Uterus (tissue), 4 donors: Measurements from ENCODE around the gene SLC35B3. TPM values are rescaled to one million over a fixed set of nuclear protein-coding genes. Genes with fewer than 3 reads are reported as not detected.

Experiments
- DNase-seq, 2 donors: peaks; one replicate each; pipeline ENCODE4 v3.0.0-alpha.2; 2019 to 2020
- H3K27ac ChIP-seq, 2 donors: fragments of 200-600 bp; sonication (generic); 1 replicate in 1 of 2; 2 replicates in 1 of 2; pipeline ENCODE4 v1.5.1; 2016 to 2018
- H3K27me3 ChIP-seq, 2 donors: fragments of 200-600 bp; sonication (generic); one replicate each; pipeline ENCODE4 v1.5.1; 2018 to 2019; ENCODE audit warnings: control low read depth in 1 of 2
- H3K36me3 ChIP-seq, 2 donors: fragments of 200-600 bp; sonication (generic); one replicate each; pipeline ENCODE4 v1.5.1; 2019; ENCODE audit warnings: control low read depth in 1 of 2
- H3K4me1 ChIP-seq, 2 donors: fragments of 200-600 bp; sonication (generic); one replicate each; pipeline ENCODE4 v1.5.1; 2018 to 2019; ENCODE audit warnings: control low read depth in 1 of 2
- H3K4me3 ChIP-seq, 2 donors: fragments of 200-600 bp; sonication (generic); 1 replicate in 1 of 2; 2 replicates in 1 of 2; pipeline ENCODE4 v1.5.1; 2018 to 2019; ENCODE audit warnings: mild to moderate bottlenecking in 1 of 2
- H3K9me3 ChIP-seq, 2 donors: fragments of 200-600 bp; sonication (generic); one replicate each; pipeline ENCODE4 v1.5.1; 2019; ENCODE audit warnings: control low read depth in 1 of 2
- CTCF ChIP-seq, 4 experiments: fragments of 200-600 bp in 2 of 4; fragments of 450-650 bp in 2 of 4; sonication (generic) in 2 of 4; IDR thresholded peaks; one replicate each; pipeline ENCODE4 v1.5.1; 2016 to 2019; ENCODE audit warnings: antibody characterized with exemption in 4 of 4, mild to moderate bottlenecking in 2 of 4, moderate library complexity in 1 of 4
- POLR2A ChIP-seq, 2 donors: fragments of 450-650 bp; IDR thresholded peaks; one replicate each; pipeline ENCODE4 v1.6.1; 2016; ENCODE audit warnings: antibody characterized with exemption in 2 of 2, mild to moderate bottlenecking in 1 of 2, moderate library complexity in 1 of 2
- intact Hi-C: fragments of 100-400 bp; cut with DNase I; formaldehyde crosslinking; loops from one replicate; pipeline ENCODE4 v1.15.1; 2023; ENCODE audit warnings: low total_unique reads
- total RNA-seq, 4 donors: library from RNA; depleted of rRNA in 3 of 4; stranded (reverse); fragments of >200 nt in 3 of 4; gene quantifications; one replicate each; pipeline versions ENCODE4 v1.1.0 to v1.2.4, GENCODE V29; 2014 to 2023
- donor health status: DM: yes; HTN: yes; CAD: no.

Gene SLC35B3
- 10 to 100 TPM in 3 of 4 donors, 1 to 10 TPM in 1; 4.1 to 28.3 (median 19.0) TPM for total RNA-seq

GRCh38 chr6:8435093-8435844, at the start of gene SLC35B3:
Gene SLC35B3 (minus strand): TSS chr6:8435545.
- Histone ChIP-seq H3K36me3 (no peaks in the 10 kb centered on the region), H3K4me3 (peak within 1 kb of the TSS; percentile 83 to 92), H3K9me3 (no peaks in the 10 kb centered on the region), H3K27me3 (no peaks in the 10 kb centered on the region), H3K27ac (peak within 1 kb of the TSS; percentile 82 to 84), H3K4me1 (peaks cover 0 to 8% of the 10 kb centered on the region in 2 donors)
- TF ChIP-seq POLR2A (IDR thresholded peaks at IDR 0.05) (peak; percentile 72 to 91), CTCF (IDR thresholded peaks at IDR 0.05) (no peak)
- peak; percentile 93 to 95 for DNase-seq
- intact Hi-C loops: no loop called here

- H3K9me3 ChIP-seq: no peaks in the 10 kb centered on the region
- intact Hi-C loops: no loop called here
- no peaks in the 10 kb centered on the region for H3K27me3 ChIP-seq
- H3K27ac ChIP-seq: no peak overlapping the region
- H3K36me3 ChIP-seq: no peaks in the 10 kb centered on the region
- no peak for DNase-seq
- no peaks in the 10 kb centered on the region for H3K4me1 ChIP-seq
- no peak overlapping the region for H3K4me3 ChIP-seq
- TF ChIP-seq POLR2A (IDR thresholded peaks at IDR 0.05) (no peak), CTCF (IDR thresholded peaks at IDR 0.05) (no peak)
Observed at GRCh38 chr6:8483650-8484049, 48.3 kb upstream of the SLC35B3 start.

GRCh38 chr6:8481727-8482126, 46.4 kb upstream of the SLC35B3 start:
- no peak overlapping the region for H3K4me3 ChIP-seq
- intact Hi-C loops: no loop called here
- TF ChIP-seq POLR2A (IDR thresholded peaks at IDR 0.05): no peak
- TF ChIP-seq CTCF (IDR thresholded peaks at IDR 0.05): no peak
- DNase-seq: no peak
- H3K36me3 ChIP-seq: no peaks in the 10 kb centered on the region
- H3K27me3 ChIP-seq: no peaks in the 10 kb centered on the region
- H3K27ac ChIP-seq: no peak overlapping the region
- H3K9me3 ChIP-seq: no peaks in the 10 kb centered on the region
- H3K4me1 ChIP-seq: no peaks in the 10 kb centered on the region

- DNase-seq: no peak
- Histone ChIP-seq H3K4me3 (no peak overlapping the region), H3K27me3 (no peaks in the 10 kb centered on the region), H3K36me3 (no peaks in the 10 kb centered on the region), H3K27ac (no peak overlapping the region), H3K9me3 (no peaks in the 10 kb centered on the region), H3K4me1 (no peaks in the 10 kb centered on the region)
- no peak for TF ChIP-seq CTCF (IDR thresholded peaks at IDR 0.05)
- no peak for TF ChIP-seq POLR2A (IDR thresholded peaks at IDR 0.05)
- intact Hi-C loops: no loop called here
Observed at GRCh38 chr6:8478418-8478817, 43.1 kb upstream of the SLC35B3 start.

- no peaks in the 10 kb centered on the region for H3K36me3 ChIP-seq
- no peak overlapping the region for H3K27ac ChIP-seq
- no peaks in the 10 kb centered on the region for H3K4me1 ChIP-seq
- intact Hi-C loops: no loop called here
- no peaks in the 10 kb centered on the region for H3K27me3 ChIP-seq
- no peak overlapping the region for H3K4me3 ChIP-seq
- H3K9me3 ChIP-seq: no peaks in the 10 kb centered on the region
- no peak for DNase-seq
- TF ChIP-seq CTCF (IDR thresholded peaks at IDR 0.05): no peak
- no peak for TF ChIP-seq POLR2A (IDR thresholded peaks at IDR 0.05)
Observed at GRCh38 chr6:8476656-8477055, 41.3 kb upstream of the SLC35B3 start.
